ENCODE measurements around the gene OR51S1.
"Not testable (repeated sequence)": the region's sequence is repeated elsewhere in the genome, so short reads cannot be mapped to it uniquely, and the experiment has no call there.

Gene OR51S1

DNA sequence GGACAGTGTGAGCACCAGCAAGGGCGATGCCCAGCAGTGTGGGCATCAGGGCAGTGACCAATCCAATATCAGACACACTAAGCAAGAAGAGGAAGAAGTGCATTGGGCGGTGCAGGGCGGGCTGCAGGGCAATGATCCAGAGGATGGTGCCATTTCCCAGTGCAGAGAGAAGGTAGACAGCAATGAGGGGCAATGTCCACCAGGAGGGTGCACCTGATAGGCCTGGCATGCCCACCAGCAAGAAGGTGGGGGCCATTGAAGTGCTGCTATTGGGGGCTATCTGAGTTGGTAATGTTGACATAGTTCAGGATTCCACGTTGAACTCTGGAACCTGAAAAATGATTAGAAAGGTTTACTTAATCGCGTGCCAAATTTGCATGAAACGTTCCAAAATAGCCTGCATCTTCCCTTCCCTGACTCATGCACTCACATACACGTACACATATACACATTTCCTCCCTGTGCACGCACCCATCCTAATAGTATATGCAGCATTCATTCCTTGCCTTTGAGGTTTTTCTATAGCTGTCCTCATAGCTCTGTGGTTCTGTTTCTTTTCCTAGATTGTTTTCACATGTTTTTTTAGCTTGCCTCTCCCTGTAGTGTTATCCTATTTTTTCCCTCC lies at the start of gene OR51S1:
Gene OR51S1 (minus strand): TSS at position 301 of the 625 bp plus-strand sequence. CDS start 0 bp downstream, at position 301.
- DNase-seq, result no peak

- no peak for DNase-seq
These were observed 43.1 kb upstream of the OR51S1 start for GRCh38 chr11:4891996-4892640.

DNA sequence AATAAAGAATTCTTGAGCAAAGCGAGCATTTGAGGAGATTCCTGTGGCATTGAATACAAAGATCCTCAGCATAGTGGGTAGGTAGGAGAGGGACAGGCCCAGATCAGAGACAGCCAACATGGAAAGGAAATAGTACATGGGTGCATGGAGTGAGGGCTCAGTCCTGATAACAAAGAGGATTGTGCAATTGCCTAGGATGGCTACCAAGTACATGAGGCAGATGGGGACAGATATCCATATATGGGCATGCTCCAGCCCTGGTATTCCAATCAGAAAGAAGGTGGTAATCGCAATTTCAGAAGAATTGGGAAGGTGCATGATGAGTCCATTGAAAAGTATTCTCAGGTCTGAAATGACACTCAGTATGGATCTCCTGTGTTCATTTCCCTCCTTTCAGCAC lies 41.3 kb upstream of the OR51S1 start:
- no peak for DNase-seq

GRCh38 chr11:4887591-4887990 lies 38.6 kb upstream of the OR51S1 start:
- DNase-seq, result no peak

GRCh38 chr11:4886186-4886585 lies 37.2 kb upstream of the OR51S1 start:
- no peak for DNase-seq

DNA sequence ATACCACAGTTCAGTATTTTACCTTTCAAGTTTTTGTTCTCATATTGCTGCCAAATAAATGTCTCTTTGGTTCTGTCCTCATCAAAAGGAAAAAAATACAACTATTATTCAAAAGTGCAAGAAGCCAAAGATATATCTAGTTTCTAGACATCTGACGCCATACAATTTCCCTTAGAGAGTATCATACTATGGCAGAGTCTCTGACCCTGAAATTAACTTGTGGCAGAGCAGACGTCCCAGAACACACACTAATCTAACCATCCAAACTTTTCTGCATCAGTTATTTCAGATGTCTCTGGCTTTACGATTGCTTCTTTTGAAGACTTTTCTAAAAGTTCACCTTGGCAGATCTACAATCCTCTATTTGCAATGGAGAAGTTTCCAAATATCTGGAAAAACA lies 35.4 kb upstream of the OR51S1 start:
- no peak for DNase-seq

GRCh38 chr11:4882543-4882942 lies 33.5 kb upstream of the OR51S1 start:
- no peak for DNase-seq

DNA sequence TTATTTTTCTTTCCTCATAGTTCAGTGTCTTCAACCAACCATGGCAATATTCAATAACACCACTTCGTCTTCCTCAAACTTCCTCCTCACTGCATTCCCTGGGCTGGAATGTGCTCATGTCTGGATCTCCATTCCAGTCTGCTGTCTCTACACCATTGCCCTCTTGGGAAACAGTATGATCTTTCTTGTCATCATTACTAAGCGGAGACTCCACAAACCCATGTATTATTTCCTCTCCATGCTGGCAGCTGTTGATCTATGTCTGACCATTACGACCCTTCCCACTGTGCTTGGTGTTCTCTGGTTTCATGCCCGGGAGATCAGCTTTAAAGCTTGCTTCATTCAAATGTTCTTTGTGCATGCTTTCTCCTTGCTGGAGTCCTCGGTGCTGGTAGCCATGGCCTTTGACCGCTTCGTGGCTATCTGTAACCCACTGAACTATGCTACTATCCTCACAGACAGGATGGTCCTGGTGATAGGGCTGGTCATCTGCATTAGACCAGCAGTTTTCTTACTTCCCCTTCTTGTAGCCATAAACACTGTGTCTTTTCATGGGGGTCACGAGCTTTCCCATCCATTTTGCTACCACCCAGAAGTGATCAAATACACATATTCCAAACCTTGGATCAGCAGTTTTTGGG lies 33.0 kb upstream of the OR51S1 start, which contains the start of gene OR51T1:
Gene OR51T1 (plus strand): TSS at position 41 of the 641 bp plus-strand sequence. CDS start 0 bp downstream, at position 41.
- peak; percentile 21 for DNase-seq

- DNase-seq, result no peak
These were observed 32.2 kb upstream of the OR51S1 start for GRCh38 chr11:4881188-4881587.

DNA sequence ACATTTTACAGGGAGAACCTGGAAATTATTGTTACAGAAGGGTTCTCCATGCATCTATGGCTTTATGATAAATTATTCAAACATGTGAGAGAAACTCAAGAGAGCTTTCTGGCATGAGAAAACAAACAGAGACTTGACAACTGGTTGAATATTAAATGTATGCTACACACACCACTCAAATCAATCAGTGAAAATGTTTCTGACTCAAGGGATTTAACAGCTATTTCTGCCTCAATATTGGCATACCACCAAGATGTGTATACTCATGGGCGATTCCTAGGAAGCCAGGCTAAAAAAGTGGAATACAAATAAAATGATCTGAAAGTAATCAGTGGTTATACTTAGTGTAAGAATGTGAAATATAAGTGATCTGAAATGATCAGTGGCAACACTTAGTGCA lies 16.8 kb upstream of the OR51S1 start:
- DNase-seq, result no peak

DNA sequence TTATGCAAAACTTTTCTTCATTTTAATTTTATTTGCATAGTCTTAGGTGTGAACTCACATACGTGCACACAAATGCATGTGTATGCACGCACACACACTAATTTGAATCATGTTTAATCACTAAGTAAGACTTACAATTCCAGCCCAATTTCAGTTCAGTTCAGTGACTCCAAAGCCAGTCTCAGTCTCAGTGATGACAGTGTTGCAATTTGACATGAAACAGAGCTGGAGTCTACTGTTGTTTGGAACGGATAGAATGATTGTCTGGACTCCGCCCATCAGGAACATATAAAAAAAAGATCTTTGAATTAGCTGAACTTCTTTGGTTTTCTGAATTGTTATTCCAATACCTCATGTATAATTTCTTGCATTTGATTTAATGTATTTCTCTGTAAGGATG lies 14.9 kb upstream of the OR51S1 start:
- DNase-seq, result no peak

DNA sequence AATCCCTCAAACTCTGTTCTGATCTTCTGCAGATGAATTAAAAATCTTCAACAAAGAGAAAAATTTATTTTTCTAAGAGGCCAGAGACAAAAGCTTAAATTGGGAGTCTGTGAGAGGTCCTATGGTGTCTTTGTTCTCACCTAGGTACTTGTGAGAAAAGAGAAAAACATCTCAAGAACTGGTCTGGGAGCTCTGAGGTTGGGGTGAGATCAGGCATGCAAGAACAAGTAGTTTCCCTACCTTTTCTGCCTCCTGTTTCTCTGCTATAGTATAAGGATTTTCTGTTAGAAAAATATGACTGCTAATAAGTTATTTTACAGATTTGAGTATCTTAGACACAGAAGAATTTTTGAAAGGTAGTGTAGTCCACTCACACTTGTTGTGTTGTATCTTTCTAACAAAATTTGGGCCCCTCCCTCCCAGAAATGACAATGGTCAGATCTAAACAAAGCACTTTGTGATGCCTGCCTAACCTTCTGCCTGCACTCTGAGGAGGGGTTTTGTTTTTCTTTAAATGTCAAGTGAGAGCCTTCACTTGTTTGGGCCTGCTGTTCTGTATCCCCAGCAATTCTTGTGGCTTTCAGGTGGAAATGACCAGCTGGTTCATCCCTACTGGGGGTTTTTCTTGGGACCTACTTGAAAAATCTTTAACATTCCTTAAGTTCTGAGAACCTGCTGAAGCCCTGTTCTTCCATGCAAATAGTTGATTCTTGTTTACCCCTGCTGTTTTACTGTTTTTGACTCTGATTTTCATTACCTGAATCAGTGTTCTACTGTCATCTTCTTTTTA lies 13.6 kb upstream of the OR51S1 start:
- no peak for DNase-seq

GRCh38 chr11:4854286-4854685 lies 5.3 kb upstream of the OR51S1 start:
- DNase-seq, result not testable (repeated sequence)

GRCh38 chr11:4851033-4851432 lies 2.0 kb upstream of the OR51S1 start:
- no peak for DNase-seq

DNA sequence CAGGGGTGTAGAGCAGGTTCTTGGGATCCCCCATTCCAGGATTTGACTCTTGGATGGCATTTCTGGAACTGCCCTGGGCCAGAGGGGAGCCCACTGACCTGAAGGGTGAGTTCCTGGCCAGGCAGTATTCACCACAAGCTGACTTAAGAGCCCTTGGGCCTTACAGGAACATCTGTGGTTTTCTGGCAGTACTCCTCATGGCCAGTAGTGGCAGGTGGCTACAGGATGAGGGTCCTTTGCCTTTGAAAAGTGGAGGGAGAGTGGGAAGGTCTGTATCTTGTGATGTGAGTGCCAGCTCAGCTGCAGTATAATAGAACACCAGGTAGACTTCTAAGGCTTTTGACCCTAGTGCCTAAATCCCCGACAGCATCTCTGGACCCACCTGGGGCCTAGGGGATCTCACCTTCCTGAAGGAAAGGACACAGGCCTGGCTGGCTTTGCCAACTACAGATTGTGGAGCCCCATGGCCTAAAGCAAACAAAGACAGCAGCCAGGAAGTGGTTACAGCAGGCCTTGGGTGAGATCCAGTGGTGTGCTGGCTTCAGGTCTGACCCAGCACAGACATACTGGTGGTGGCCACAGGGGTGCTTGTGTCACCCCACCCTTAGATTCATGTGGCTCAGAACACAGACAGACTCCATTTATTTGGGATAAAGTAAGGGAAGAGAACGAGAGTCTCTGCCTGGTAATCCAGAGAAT lies 9.0 kb downstream of the OR51S1 start:
- no peak for DNase-seq

DNA sequence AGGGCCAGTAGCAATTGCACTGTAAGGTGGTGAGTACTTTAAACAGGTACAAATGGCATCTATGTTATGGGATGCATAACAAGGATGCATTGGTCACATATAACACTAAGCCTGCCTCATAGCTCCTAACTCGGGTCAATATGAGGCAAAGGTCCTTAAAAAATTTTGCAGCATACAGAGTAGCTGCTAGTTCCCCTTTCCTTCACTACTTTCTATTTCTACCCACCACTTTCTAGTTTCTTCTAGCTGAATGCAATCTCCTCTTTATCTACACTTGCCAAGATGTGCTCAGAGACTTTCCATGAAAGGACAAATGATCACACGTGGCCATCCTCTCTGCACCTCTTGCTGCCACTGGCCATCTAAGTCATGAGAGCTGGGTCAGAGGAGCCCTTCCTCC lies 18.1 kb downstream of the OR51S1 start:
- no peak for DNase-seq

DNA sequence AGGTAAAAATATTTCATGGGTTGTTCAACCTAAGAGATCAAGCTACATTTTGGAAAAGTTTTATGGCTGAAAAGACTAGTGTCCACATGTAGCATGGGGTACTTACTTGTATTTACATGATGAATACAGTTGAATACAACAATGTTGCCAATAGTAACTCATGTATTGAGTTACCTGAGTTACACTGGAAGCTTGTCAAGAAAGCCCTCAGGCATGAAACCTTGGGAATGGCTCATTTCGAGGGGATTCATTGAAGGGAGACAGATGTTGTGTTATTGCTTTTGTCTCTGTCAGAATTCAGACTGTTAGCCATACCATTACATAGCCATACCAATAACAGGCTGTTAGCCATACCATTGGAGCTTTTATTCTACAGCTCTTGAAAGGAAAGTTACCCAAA lies 18.7 kb downstream of the OR51S1 start:
- no peak for DNase-seq

DNA sequence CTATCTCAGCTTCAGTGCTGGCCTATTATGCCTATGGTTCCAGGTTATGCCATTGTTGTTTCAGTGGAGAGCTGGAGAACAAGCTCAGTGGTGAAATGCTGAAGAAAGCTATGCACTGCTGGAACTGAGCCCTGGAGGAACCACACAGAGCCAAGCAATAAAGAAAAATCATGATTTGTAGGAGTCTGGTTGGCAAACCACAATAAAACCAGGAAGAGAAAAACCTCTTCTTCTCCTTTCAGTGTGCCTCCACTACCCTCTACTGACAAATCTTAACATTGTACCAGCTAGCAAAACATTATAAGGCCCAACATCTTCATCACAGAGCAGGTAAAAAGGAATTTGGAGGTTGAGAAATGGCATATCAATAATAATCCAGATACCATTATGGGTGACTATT lies 22.6 kb downstream of the OR51S1 start:
- DNase-seq, result no peak

DNA sequence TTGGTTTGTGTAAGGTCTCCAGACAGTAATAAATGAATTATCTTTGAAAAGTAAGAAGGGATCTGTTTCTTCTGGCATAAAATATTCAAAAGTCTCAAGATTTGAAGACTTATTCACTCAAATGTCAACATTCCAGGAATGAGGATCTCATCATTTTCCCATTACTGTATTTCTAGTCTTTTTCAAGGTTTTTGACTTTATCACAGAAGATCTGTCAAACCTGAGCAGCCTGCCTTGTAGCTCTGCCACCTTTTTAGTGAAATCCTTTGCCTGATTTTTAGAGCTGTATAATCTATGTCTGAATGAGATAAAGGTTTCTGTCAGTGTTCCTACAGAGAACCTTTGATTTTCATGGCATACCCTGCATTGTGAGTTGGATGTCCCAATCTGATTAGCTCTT lies 23.9 kb downstream of the OR51S1 start:
- DNase-seq, result no peak

- DNase-seq, result no peak
These were observed 28.0 kb downstream of the OR51S1 start, which contains the start of gene OR51F2 for GRCh38 chr11:4821021-4821420. Gene OR51F2 (plus strand): TSS chr11:4821321. CDS start chr11:4821422, 101 bp downstream.

DNA sequence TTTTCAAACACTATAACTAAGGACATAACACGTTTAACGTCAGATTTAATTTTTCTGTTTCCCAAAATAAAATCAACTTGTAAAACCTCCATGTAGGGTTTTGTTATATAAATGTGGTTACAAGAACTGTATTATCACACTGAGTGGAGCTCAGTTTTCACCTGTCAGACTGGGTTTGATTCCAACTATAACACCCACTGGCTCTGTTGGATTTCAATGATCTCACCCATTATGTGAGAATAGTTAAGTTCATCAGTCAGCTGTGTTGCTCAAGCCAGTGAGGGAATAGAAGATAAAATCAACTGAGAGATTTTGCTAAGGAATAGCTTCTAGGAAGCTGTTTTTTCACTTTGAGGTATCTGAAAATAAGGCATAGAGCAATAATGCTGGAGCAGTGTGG lies 39.8 kb downstream of the OR51S1 start:
- DNase-seq, result no peak

DNA sequence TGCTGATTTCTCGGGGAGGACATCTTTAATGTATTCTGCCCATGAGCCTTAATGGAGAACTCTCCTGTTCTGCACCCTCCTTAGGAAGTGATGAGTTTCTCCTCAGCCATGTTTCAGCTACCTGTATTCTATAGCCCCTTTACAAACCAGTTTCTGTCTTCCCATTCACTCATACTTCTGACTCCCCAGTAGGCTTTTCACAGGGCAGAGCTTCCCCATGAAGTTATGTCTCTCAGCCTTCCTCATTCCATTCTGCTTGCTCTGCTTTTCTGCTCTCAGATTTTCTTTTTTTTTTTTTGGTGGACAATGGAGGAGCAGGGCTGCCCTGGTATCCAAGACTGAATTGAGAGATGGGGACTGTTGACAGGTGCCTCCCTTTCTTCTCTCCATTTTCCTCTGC lies 40.5 kb downstream of the OR51S1 start:
- no peak for DNase-seq

GRCh38 chr11:4804280-4804679 lies 44.7 kb downstream of the OR51S1 start, which contains the start of gene OR52R1:
Gene OR52R1 (minus strand): TSS chr11:4804380. CDS start chr11:4804380, 0 bp downstream.
- DNase-seq, result no peak

Data from right hindlimb (tissue), 1 donor.